Peyer's patch (tissue), 4 donors: Measurements from ENCODE around the gene MOSPD2.

Source experiments
- CTCF ChIP-seq, 6 experiments: fragments of 450-650 bp in 4 of 6; fragments of 200-600 bp in 2 of 6; sonication (generic) in 1 of 6; IDR thresholded peaks; one replicate each; pipeline ENCODE4 v1.5.1; 2017 to 2019; ENCODE audit warnings: antibody characterized with exemption in 6 of 6, mild to moderate bottlenecking in 3 of 6, moderate library complexity in 1 of 6
- POLR2A ChIP-seq, 2 donors: fragments of 450-650 bp; IDR thresholded peaks; one replicate each; pipeline ENCODE4 v1.5.1; 2017; ENCODE audit warnings: antibody characterized with exemption in 2 of 2, mild to moderate bottlenecking in 2 of 2, moderate library complexity in 2 of 2

- no peak for TF ChIP-seq CTCF (IDR thresholded peaks at IDR 0.05)
- no peak for TF ChIP-seq POLR2A (IDR thresholded peaks at IDR 0.05)
Observed at GRCh38 chrX:14963447-14964236, 90.4 kb downstream of the MOSPD2 start.
